A549 (cell line): Measurements from ENCODE around the gene MAVS. TPM values are rescaled to one million over a fixed set of nuclear protein-coding genes. Genes with fewer than 3 reads are reported as not detected.

Source experiments
- ATAC-seq, 2 experiments: fragments of 200-7000 bp in 1 of 2; fragments of >200 bp in 1 of 2; cut with Nextera tagmentation in 1 of 2; cut with Tn5 transposase in 1 of 2; 3 replicates each; pipeline versions ENCODE4 v1.8.0 to v1.9.1; 2018 to 2020; ENCODE audit warnings: mild to moderate bottlenecking in 1 of 2, moderate library complexity in 1 of 2
- CTCF ChIA-PET: fragments of 300-600 bp; sonication (Branson Sonifier 250); formaldehyde crosslinking; extraction: SDS; loops from one replicate; lab custom pipeline; 2021; ENCODE audit warnings: antibody characterized with exemption, inconsistent platforms; lab: Yijun Ruan, JAX
- POLR2A ChIA-PET: fragments of 350-600 bp; formaldehyde crosslinking; extraction: SDS; loops from one replicate; lab custom pipeline; 2021; ENCODE audit warnings: antibody characterized with exemption, inconsistent platforms; lab: Yijun Ruan, JAX
- DNase-seq, 2 experiments: peaks; one replicate each; pipeline versions ENCODE4 v3.0.0 to v3.0.0-alpha.2; 2011 to 2016; ENCODE audit warnings: low read depth in 1 of 2, low spot score in 1 of 2
- FAIRE-seq: peaks from 2 replicates; lab custom pipeline; 2011; peaks lifted over from hg19 to GRCh38; lab: Jason Lieb, UNC
- H3K27ac ChIP-seq, 2 experiments: fragments of >200 bp; sonication (Bioruptor Twin); formaldehyde crosslinking; 3 replicates each; pipeline ENCODE4 v1.5.1; 2016 to 2017
- H3K4me1 ChIP-seq: fragments of >200 bp; sonication (Bioruptor Twin); formaldehyde crosslinking; 3 replicates; pipeline ENCODE4 v1.6.1; 2016
- H3K4me2 ChIP-seq: fragments of >200 bp; sonication (Bioruptor Twin); formaldehyde crosslinking; 3 replicates; pipeline ENCODE4 v1.6.1; 2016
- H3K4me3 ChIP-seq: fragments of >200 bp; sonication (Bioruptor Twin); formaldehyde crosslinking; 3 replicates; pipeline ENCODE4 v1.5.1; 2016
- H3K9me3 ChIP-seq: fragments of >200 bp; sonication (Bioruptor Twin); formaldehyde crosslinking; 3 replicates; pipeline ENCODE4 v1.6.1; 2016
- CEBPB ChIP-seq, 2 experiments: fragments of >200 bp in 1 of 2; sonication (Bioruptor Twin) in 1 of 2; formaldehyde crosslinking in 1 of 2; IDR thresholded peaks; 2 replicates each; pipeline ENCODE4 v1.6.1; 2012 to 2016
- EHF ChIP-seq: fragments of 250-450 bp; sonication (Bioruptor Pico); IDR thresholded peaks from 2 replicates; pipeline ENCODE4 v1.5.0; 2020; ENCODE audit warnings: mild to moderate bottlenecking
- EHMT2 ChIP-seq: fragments of 200-600 bp; sonication (generic); IDR thresholded peaks from 2 replicates; pipeline ENCODE4 v1.6.1; 2016; ENCODE audit warnings: antibody characterized with exemption, low read depth, mild to moderate bottlenecking, moderate library complexity
- ELK1 ChIP-seq: fragments of 150-350 bp; IDR thresholded peaks from 2 replicates; pipeline ENCODE4 v1.6.1; 2014; ENCODE audit warnings: low read depth, mild to moderate bottlenecking, low read length
- EP300 ChIP-seq, 2 experiments: fragments of >200 bp; sonication (Bioruptor Twin); formaldehyde crosslinking; IDR thresholded peaks; 2 replicates in 1 of 2; 3 replicates in 1 of 2; pipeline ENCODE4 v1.6.1; 2016 to 2017
- FOSL2 ChIP-seq, 2 experiments: fragments of 450-650 bp in 1 of 2; fragments of >200 bp in 1 of 2; sonication (Bioruptor Twin) in 1 of 2; formaldehyde crosslinking; IDR thresholded peaks; 2 replicates each; pipeline versions ENCODE4 v1.5.0 to v1.6.1; 2016 to 2020; ENCODE audit warnings: mild to moderate bottlenecking in 1 of 2, moderate library complexity in 1 of 2
- FOXS1 ChIP-seq: fragments of 250-450 bp; sonication (Bioruptor Pico); IDR thresholded peaks from 2 replicates; pipeline ENCODE4 v1.5.0; 2020; ENCODE audit warnings: mild to moderate bottlenecking, moderate library complexity
- GATA3 ChIP-seq: IDR thresholded peaks from 2 replicates; pipeline ENCODE4 v1.6.1; 2012; ENCODE audit warnings: borderline replicate concordance
- HDAC2 ChIP-seq: fragments of 200-600 bp; sonication (generic); IDR thresholded peaks from 2 replicates; pipeline ENCODE4 v1.6.1; 2016
- HOXB13 ChIP-seq: fragments of 250-450 bp; sonication (Bioruptor Pico); IDR thresholded peaks from 2 replicates; pipeline ENCODE4 v1.5.0; 2020; ENCODE audit warnings: low read depth, mild to moderate bottlenecking, moderate library complexity
- HOXB5 ChIP-seq: fragments of 250-450 bp; sonication (Bioruptor Pico); IDR thresholded peaks from 2 replicates; pipeline ENCODE4 v1.5.0; 2020; ENCODE audit warnings: mild to moderate bottlenecking, moderate library complexity
- KDM1A ChIP-seq: fragments of 200-600 bp; sonication (generic); IDR thresholded peaks from 2 replicates; pipeline ENCODE4 v1.6.1; 2016; ENCODE audit warnings: low read depth, mild to moderate bottlenecking
- KDM5A ChIP-seq: fragments of 200-600 bp; sonication (generic); IDR thresholded peaks from 2 replicates; pipeline ENCODE4 v1.6.1; 2016; ENCODE audit warnings: antibody characterized with exemption, mild to moderate bottlenecking
- MAFK ChIP-seq: fragments of 450-650 bp; IDR thresholded peaks from 2 replicates; pipeline ENCODE4 v1.6.1; 2014; ENCODE audit not compliant: partially characterized antibody
- NFE2L2 ChIP-seq: fragments of 150-350 bp; conservative IDR thresholded peaks from 2 replicates; pipeline ENCODE4 v1.6.1; 2014; ENCODE audit warnings: low read length
- NPAS2 ChIP-seq: fragments of 250-450 bp; sonication (Bioruptor Pico); IDR thresholded peaks from 2 replicates; pipeline ENCODE4 v1.8.0; 2022; ENCODE audit warnings: mild to moderate bottlenecking, moderate library complexity, borderline replicate concordance
- NR3C1 ChIP-seq: fragments of >200 bp; sonication (Bioruptor Twin); formaldehyde crosslinking; IDR thresholded peaks from 3 replicates; pipeline ENCODE4 v1.6.1; 2017
- PHF8 ChIP-seq: fragments of 200-600 bp; sonication (generic); IDR thresholded peaks from 2 replicates; pipeline ENCODE4 v1.6.1; 2016; ENCODE audit warnings: low read depth, mild to moderate bottlenecking, antibody characterized with exemption, moderate library complexity, borderline replicate concordance
- POLR2A ChIP-seq: IDR thresholded peaks from 2 replicates; pipeline ENCODE4 v1.6.1; 2012; ENCODE audit warnings: mild to moderate bottlenecking, low read length
- RAD21 ChIP-seq, 2 experiments: fragments of >200 bp in 1 of 2; sonication (Bioruptor Twin) in 1 of 2; formaldehyde crosslinking in 1 of 2; IDR thresholded peaks in 1 of 2; conservative IDR thresholded peaks in 1 of 2; 2 replicates in 1 of 2; 3 replicates in 1 of 2; pipeline ENCODE4 v1.6.1; 2012 to 2018; ENCODE audit warnings: inconsistent platforms in 1 of 2
- RARB ChIP-seq: fragments of 250-450 bp; sonication (Bioruptor Pico); IDR thresholded peaks from 2 replicates; pipeline ENCODE4 v1.8.0; 2021; ENCODE audit warnings: mild to moderate bottlenecking, moderate library complexity
- RFX5 ChIP-seq: fragments of 450-650 bp; IDR thresholded peaks from 2 replicates; pipeline ENCODE4 v1.7.1; 2014; ENCODE audit warnings: antibody characterized with exemption, mild to moderate bottlenecking, moderate library complexity
- TFCP2L1 ChIP-seq: fragments of 250-450 bp; sonication (Bioruptor Pico); IDR thresholded peaks from 2 replicates; pipeline ENCODE4 v1.5.0; 2021; ENCODE audit warnings: mild to moderate bottlenecking
- TP53 ChIP-seq: fragments of 250-450 bp; sonication (Bioruptor Pico); IDR thresholded peaks from 2 replicates; pipeline ENCODE4 v1.5.0; 2021; ENCODE audit warnings: mild to moderate bottlenecking, moderate library complexity
- ZC3H11A ChIP-seq: fragments of 450-650 bp; IDR thresholded peaks from 2 replicates; pipeline ENCODE4 v1.6.1; 2014; ENCODE audit warnings: antibody characterized with exemption, mild to moderate bottlenecking
- ZFP36 ChIP-seq: fragments of 450-650 bp; IDR thresholded peaks from 2 replicates; pipeline ENCODE4 v1.6.1; 2014; ENCODE audit warnings: borderline replicate concordance; ENCODE audit not compliant: partially characterized antibody
- ZNF302 ChIP-seq: fragments of 250-450 bp; sonication (Bioruptor Pico); IDR thresholded peaks from 2 replicates; pipeline ENCODE4 v1.9.0; 2021; ENCODE audit warnings: inconsistent platforms, mild to moderate bottlenecking, moderate library complexity
- ZSCAN20 ChIP-seq: fragments of 250-450 bp; sonication (Bioruptor Pico); IDR thresholded peaks from 2 replicates; pipeline ENCODE4 v1.8.0; 2022; ENCODE audit warnings: mild to moderate bottlenecking, moderate library complexity
- WGBS: methylation state at CpG from one replicate; pipeline ENCODE4 v1.1.6; 2017; ENCODE audit errors: missing lambda C conversion rate; 5-methylcytosine and 5-hydroxymethylcytosine counted together
- polyA minus RNA-seq: library from RNA; depleted of rRNA, polyadenylated mRNA; stranded (reverse); fragments of >200 nt; gene quantifications from 2 replicates; pipeline ENCODE4 v1.2.3, GENCODE V29; 2011; rRNA and poly(A)+ RNA removed
- polyA plus RNA-seq, 4 experiments: library from polyadenylated mRNA; depleted of rRNA in 3 of 4; stranded (reverse); fragments of >200 nt; fragmentation: RNase III in 1 of 4; extraction: RNeasy Plus Mini Kit Qiagen cat#74134 plus additional on column Dnase treatment in 1 of 4; gene quantifications; 2 replicates in 3 of 4; 3 replicates in 1 of 4; pipeline ENCODE4 v1.2.3, GENCODE V29; 2011 to 2017
- TF ChIP-seq, protein P1 (sequence below): IDR thresholded peaks from 2 replicates; pipeline ENCODE4 v1.6.1; 2012; ENCODE audit warnings: low read depth, borderline replicate concordance
- TF ChIP-seq, protein P2 (sequence below): fragments of 450-650 bp; IDR thresholded peaks from 2 replicates; pipeline ENCODE4 v1.6.1; 2014; ENCODE audit warnings: antibody characterized with exemption
- TF ChIP-seq, protein P3 (sequence below): fragments of >200 bp; sonication (Bioruptor Twin); formaldehyde crosslinking; IDR thresholded peaks from 3 replicates; pipeline ENCODE4 v1.6.1; 2016
- TF ChIP-seq, protein P4 (sequence below): IDR thresholded peaks from 2 replicates; pipeline ENCODE4 v1.6.1; 2012
- TF ChIP-seq, protein P5 (sequence below): IDR thresholded peaks from 2 replicates; pipeline ENCODE4 v1.6.1; 2012
- TF ChIP-seq, protein P6 (sequence below): fragments of >200 bp; sonication (Bioruptor Twin); formaldehyde crosslinking; IDR thresholded peaks from 3 replicates; pipeline ENCODE4 v1.5.1; 2016

Gene MAVS
- polyA plus RNA-seq (2011; rRNA removed) (18.9 and 25.7 TPM in 2 replicates), polyA plus RNA-seq (2017; fragmentation: RNase III; extraction: RNeasy Plus Mini Kit Qiagen cat#74134 plus additional on column Dnase treatment) (28.4 to 31.0 TPM (median 29.1 TPM) in 3 replicates), polyA minus RNA-seq (45.7 and 47.5 TPM in 2 replicates)
- 11.0 and 15.5 TPM in 2 replicates for polyA plus RNA-seq (2012; cell fraction: cytosol; rRNA removed)
- 27.5 and 30.4 TPM in 2 replicates for polyA plus RNA-seq (2012; cell fraction: nucleus; rRNA removed)

GRCh38 chr20:3846740-3847428 is at the start of gene MAVS:
Gene MAVS (plus strand): TSS chr20:3846834. CDS start chr20:3854625, 7,791 bp downstream.
- H3K4me3 ChIP-seq, result peak within 1 kb of the TSS; percentile 70
- peaks cover 28% of the 10 kb centered on the region for H3K4me1 ChIP-seq
- ChIA-PET POLR2A (no interaction called here), CTCF (interaction anchor here (0.7 to 1.9 kb wide), 3 partner anchors 14 to 28 kb away, joined by 3 to 9 read pairs (median 3); partner anchors contain the start of gene AP5S1)
- no peaks in the 10 kb centered on the region for H3K9me3 ChIP-seq
- DNase-seq, result peak; percentile 87 to 91
- H3K4me2 ChIP-seq, result peak within 1 kb of the TSS; percentile 94
- 0% methylated on average over 25 of the region's 72 CpGs for WGBS
- peak; percentile 96 to 98 for ATAC-seq
- H3K27ac ChIP-seq, result peak within 1 kb of the TSS; percentile 86 to 92
- FAIRE-seq, result no peak
- TF ChIP-seq EHF (CRISPR knock-in tag), result no peak
- peak; percentile 45; the same call in 1 of the 2 replicates for TF ChIP-seq TFCP2L1
- no peak for TF ChIP-seq RARB (CRISPR knock-in tag)
- TF ChIP-seq KDM5A, result no peak
- no peak for TF ChIP-seq KDM1A
- no peak for TF ChIP-seq EP300 (IDR thresholded peaks at IDR 0.05)
- TF ChIP-seq ZNF302 (CRISPR knock-in tag), result no peak
- TF ChIP-seq ZSCAN20 (CRISPR knock-in tag), result no peak
- TF ChIP-seq GATA3, result 0 out of 2 replicates have a peak, but pooled peaks have one; percentile 18
- TF ChIP-seq, protein P1, sequence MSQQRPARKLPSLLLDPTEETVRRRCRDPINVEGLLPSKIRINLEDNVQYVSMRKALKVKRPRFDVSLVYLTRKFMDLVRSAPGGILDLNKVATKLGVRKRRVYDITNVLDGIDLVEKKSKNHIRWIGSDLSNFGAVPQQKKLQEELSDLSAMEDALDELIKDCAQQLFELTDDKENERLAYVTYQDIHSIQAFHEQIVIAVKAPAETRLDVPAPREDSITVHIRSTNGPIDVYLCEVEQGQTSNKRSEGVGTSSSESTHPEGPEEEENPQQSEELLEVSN, result peak; percentile 5; the same call in 1 of the 2 replicates
- TF ChIP-seq FOXS1 (CRISPR knock-in tag), result no peak
- TF ChIP-seq, protein P2, sequence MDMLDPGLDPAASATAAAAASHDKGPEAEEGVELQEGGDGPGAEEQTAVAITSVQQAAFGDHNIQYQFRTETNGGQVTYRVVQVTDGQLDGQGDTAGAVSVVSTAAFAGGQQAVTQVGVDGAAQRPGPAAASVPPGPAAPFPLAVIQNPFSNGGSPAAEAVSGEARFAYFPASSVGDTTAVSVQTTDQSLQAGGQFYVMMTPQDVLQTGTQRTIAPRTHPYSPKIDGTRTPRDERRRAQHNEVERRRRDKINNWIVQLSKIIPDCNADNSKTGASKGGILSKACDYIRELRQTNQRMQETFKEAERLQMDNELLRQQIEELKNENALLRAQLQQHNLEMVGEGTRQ, result no peak
- peak; percentile 87 for TF ChIP-seq PHF8
- no peak for TF ChIP-seq RFX5
- no peak for TF ChIP-seq ZC3H11A
- no peak for TF ChIP-seq HDAC2
- no peak for TF ChIP-seq EHMT2
- TF ChIP-seq, protein P3, sequence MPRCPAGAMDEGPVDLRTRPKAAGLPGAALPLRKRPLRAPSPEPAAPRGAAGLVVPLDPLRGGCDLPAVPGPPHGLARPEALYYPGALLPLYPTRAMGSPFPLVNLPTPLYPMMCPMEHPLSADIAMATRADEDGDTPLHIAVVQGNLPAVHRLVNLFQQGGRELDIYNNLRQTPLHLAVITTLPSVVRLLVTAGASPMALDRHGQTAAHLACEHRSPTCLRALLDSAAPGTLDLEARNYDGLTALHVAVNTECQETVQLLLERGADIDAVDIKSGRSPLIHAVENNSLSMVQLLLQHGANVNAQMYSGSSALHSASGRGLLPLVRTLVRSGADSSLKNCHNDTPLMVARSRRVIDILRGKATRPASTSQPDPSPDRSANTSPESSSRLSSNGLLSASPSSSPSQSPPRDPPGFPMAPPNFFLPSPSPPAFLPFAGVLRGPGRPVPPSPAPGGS, result peak; percentile 60; the same call in 1 of the 3 replicates
- no peak for TF ChIP-seq ZFP36
- no peak for TF ChIP-seq TP53
- no peak for TF ChIP-seq NFE2L2
- TF ChIP-seq, protein P4, sequence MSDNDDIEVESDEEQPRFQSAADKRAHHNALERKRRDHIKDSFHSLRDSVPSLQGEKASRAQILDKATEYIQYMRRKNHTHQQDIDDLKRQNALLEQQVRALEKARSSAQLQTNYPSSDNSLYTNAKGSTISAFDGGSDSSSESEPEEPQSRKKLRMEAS, result peak; percentile 56
- no peak for TF ChIP-seq HOXB5
- peak; percentile 78 for TF ChIP-seq POLR2A
- TF ChIP-seq NPAS2 (CRISPR knock-in tag), result no peak
- no peak for TF ChIP-seq NR3C1
- no peak for TF ChIP-seq FOSL2 (IDR thresholded peaks at IDR 0.05)
- TF ChIP-seq FOSL2 (CRISPR knock-in tag; IDR thresholded peaks at IDR 0.05), result no peak
- TF ChIP-seq ELK1, result no peak
- TF ChIP-seq HOXB13 (CRISPR knock-in tag), result no peak
- TF ChIP-seq, protein P5, sequence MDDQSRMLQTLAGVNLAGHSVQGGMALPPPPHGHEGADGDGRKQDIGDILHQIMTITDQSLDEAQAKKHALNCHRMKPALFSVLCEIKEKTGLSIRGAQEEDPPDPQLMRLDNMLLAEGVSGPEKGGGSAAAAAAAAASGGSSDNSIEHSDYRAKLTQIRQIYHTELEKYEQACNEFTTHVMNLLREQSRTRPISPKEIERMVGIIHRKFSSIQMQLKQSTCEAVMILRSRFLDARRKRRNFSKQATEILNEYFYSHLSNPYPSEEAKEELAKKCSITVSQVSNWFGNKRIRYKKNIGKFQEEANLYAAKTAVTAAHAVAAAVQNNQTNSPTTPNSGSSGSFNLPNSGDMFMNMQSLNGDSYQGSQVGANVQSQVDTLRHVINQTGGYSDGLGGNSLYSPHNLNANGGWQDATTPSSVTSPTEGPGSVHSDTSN, result 0 out of 2 replicates have a peak, but pooled peaks have one; percentile 16
- TF ChIP-seq, protein P6, sequence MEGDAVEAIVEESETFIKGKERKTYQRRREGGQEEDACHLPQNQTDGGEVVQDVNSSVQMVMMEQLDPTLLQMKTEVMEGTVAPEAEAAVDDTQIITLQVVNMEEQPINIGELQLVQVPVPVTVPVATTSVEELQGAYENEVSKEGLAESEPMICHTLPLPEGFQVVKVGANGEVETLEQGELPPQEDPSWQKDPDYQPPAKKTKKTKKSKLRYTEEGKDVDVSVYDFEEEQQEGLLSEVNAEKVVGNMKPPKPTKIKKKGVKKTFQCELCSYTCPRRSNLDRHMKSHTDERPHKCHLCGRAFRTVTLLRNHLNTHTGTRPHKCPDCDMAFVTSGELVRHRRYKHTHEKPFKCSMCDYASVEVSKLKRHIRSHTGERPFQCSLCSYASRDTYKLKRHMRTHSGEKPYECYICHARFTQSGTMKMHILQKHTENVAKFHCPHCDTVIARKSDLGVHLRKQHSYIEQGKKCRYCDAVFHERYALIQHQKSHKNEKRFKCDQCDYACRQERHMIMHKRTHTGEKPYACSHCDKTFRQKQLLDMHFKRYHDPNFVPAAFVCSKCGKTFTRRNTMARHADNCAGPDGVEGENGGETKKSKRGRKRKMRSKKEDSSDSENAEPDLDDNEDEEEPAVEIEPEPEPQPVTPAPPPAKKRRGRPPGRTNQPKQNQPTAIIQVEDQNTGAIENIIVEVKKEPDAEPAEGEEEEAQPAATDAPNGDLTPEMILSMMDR, result peak; percentile 17; the same call in 2 of the 3 replicates
- TF ChIP-seq CEBPB (IDR thresholded peaks at IDR 0.05), result peak in 1 of 2 experiments; percentile 49; a peak in 1 of 4 replicates
- TF ChIP-seq RAD21 (conservative IDR thresholded peaks at IDR 0.05 in 1 of 2, IDR thresholded peaks at IDR 0.05 in 1 of 2), result no peak
- TF ChIP-seq MAFK, result no peak
